H1 (cell line): Measurements from ENCODE around the gene PLEKHB1. TPM values are rescaled to one million over a fixed set of nuclear protein-coding genes. Genes with fewer than 3 reads are reported as not detected.

Experiments used
- ASH2L ChIP-seq: fragments of 200-600, 300-600 bp; sonication (generic); IDR thresholded peaks from one replicate; pipeline ENCODE4 v1.7.1; 2017; ENCODE audit warnings: low read length
- MAX ChIP-seq: IDR thresholded peaks from 2 replicates; pipeline ENCODE4 v1.6.1; 2012; ENCODE audit warnings: inconsistent platforms
- PHF8 ChIP-seq: fragments of 200-600 bp; sonication (generic); conservative IDR thresholded peaks from 2 replicates; pipeline ENCODE4 v1.7.1; 2012; ENCODE audit warnings: low read depth, mild to moderate bottlenecking, inconsistent platforms, low read length, moderate library complexity
- POU5F1 ChIP-seq: IDR thresholded peaks from 2 replicates; pipeline ENCODE4 v1.6.1; 2011; ENCODE audit warnings: low read depth, mild to moderate bottlenecking, low read length, moderate library complexity
- polyA plus RNA-seq, 7 experiments: library from polyadenylated mRNA; depleted of rRNA in 3 of 7; stranded (reverse) in 5 of 7; unstranded in 2 of 7; fragments of >200 nt in 5 of 7; fragments of 200-250 nt in 2 of 7; gene quantifications; 1 replicate in 5 of 7; 2 replicates in 1 of 7; 4 replicates in 1 of 7; pipeline versions ENCODE4 v1.2.1 to v1.2.3, GENCODE V29; 2011 to 2013; ENCODE audit warnings: missing spikeins in 2 of 7, mixed read lengths in 2 of 7
- total RNA-seq: library from RNA; stranded (reverse); fragmentation: NEBNext Ultra II Directional; extraction: Animal tissue kit (Norgen Biotek cat#: 25700); gene quantifications from 2 replicates; pipeline ENCODE4 v1.2.1, GENCODE V29; 2021

PLEKHB1 gene
- total and polyA plus RNA-seq, 2 of the 8 experiments (the other 6 are each of a cell fraction or from before 2014, with no cell fraction given): 14.8 to 24.5 TPM

DNA sequence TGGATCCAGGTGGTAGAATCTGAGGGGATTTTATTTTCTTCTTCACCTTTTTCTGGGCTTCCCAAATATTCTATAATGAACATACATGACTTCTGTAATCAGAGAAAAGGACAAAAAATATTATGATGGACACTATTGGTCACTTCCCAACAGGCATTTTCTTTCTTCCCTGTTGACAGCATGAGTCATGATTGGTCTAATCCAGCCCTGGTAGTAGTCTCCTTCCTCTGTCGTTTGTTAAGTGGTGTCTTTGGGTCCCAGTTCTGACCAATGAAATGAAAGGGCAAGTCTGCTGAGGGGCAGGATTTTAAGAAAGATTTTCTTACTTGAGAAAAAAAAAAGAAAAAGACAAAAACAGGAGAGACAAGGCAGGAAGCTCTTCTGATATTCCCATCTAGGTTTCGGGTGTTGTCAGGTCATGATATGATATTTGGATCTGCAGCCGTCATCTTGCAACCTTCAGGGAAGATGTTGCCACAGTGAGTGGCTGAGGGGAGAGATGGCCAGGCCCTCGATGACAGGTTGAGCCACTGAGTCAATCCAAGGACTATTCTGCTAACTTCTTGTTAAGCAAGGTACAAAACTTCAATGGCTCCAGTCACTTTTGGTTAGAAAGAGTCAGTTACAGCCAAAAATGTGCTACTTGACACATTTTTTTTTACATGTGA is 23.3 kb upstream of the PLEKHB1 start (continued):
- TF ChIP-seq ASH2L (no peak), MAX (no peak), POU5F1 (no peak), PHF8 (no peak)
